Natural killer cell treated with Interleukin-12 subunit alpha and Interleukin-12 subunit beta and Interleukin-15 and Interleukin-18, amount 100 ng/mL, for 72 hours (primary cell): ENCODE results near the gene CH25H. TPM values are rescaled to one million over a fixed set of nuclear protein-coding genes. Genes with fewer than 3 reads are reported as not detected.

Experiments used
- ATAC-seq, 2 donors: fragments of 150-1000 bp; cut with Tn5 transposase in 1 of 2; sonication (Bioruptor Pico), chemical (Tn5 transposase) in 1 of 2; 2 replicates each; pipeline ENCODE4 v1.10.0; 2021
- DNase-seq: peaks from one replicate; pipeline ENCODE4 v3.0.0; 2022; ENCODE audit warnings: low spot score
- H3K27ac Mint-ChIP-seq, 2 donors: 1 replicate in 1 of 2; 2 replicates in 1 of 2; pipeline ENCODE4 v1.8.0; 2022; ENCODE audit warnings: mixed read lengths in 2 of 2, mild to moderate bottlenecking in 1 of 2, moderate library complexity in 1 of 2
- H3K27me3 Mint-ChIP-seq, 2 donors: 1 replicate in 1 of 2; 2 replicates in 1 of 2; pipeline ENCODE4 v1.8.0; 2022; ENCODE audit warnings: mixed read lengths in 2 of 2
- H3K36me3 Mint-ChIP-seq: one replicate; pipeline ENCODE4 v1.8.0; 2022; ENCODE audit warnings: mixed read lengths
- H3K4me1 Mint-ChIP-seq, 2 donors: 1 replicate in 1 of 2; 2 replicates in 1 of 2; pipeline ENCODE4 v1.8.0; 2022; ENCODE audit warnings: low read depth in 2 of 2, mixed read lengths in 2 of 2, mild to moderate bottlenecking in 1 of 2
- H3K4me3 Mint-ChIP-seq: one replicate; pipeline ENCODE4 v1.8.0; 2022; ENCODE audit warnings: mixed read lengths
- H3K9me3 Mint-ChIP-seq: 2 replicates; pipeline ENCODE4 v1.8.0; 2022; ENCODE audit warnings: mixed read lengths
- total RNA-seq, 2 donors: library from RNA; stranded (reverse); gene quantifications; one replicate each; pipeline ENCODE4 v1.2.3, GENCODE V29; 2022

Gene CH25H
- total RNA-seq, 2 donors from 2014 or later, result not detected

GRCh38 chr10:89167915-89168314 is 39.2 kb downstream of the CH25H start:
- H3K9me3 Mint-ChIP-seq, result no peaks in the 10 kb centered on the region
- H3K27me3 Mint-ChIP-seq, result peaks cover 36 to 62% of the 10 kb centered on the region in 2 donors
- ATAC-seq (no peak), DNase-seq (no peak)
- H3K4me3 Mint-ChIP-seq, result no peak overlapping the region
- H3K4me1 Mint-ChIP-seq, result peaks cover 19 to 21% of the 10 kb centered on the region in 2 donors
- no peaks in the 10 kb centered on the region for H3K36me3 Mint-ChIP-seq
- no peak overlapping the region for H3K27ac Mint-ChIP-seq

GRCh38 chr10:89165923-89166322 is 41.2 kb downstream of the CH25H start:
- Mint-ChIP-seq H3K27ac (no peak overlapping the region), H3K9me3 (no peaks in the 10 kb centered on the region), H3K4me3 (no peak overlapping the region), H3K27me3 (peaks cover 20 to 42% of the 10 kb centered on the region in 2 donors), H3K4me1 (peaks cover 17% of the 10 kb centered on the region in 2 donors), H3K36me3 (no peaks in the 10 kb centered on the region)
- DNase-seq (no peak), ATAC-seq (no peak)

- H3K36me3 Mint-ChIP-seq, result no peaks in the 10 kb centered on the region
- peaks cover 20 to 39% of the 10 kb centered on the region in 2 donors for H3K27me3 Mint-ChIP-seq
- peaks cover 17% of the 10 kb centered on the region in 2 donors for H3K4me1 Mint-ChIP-seq
- ATAC-seq (no peak), DNase-seq (no peak)
- peak overlapping the region in 1 of 2 donors; percentile 20 for H3K27ac Mint-ChIP-seq
- no peaks in the 10 kb centered on the region for H3K9me3 Mint-ChIP-seq
- no peak overlapping the region for H3K4me3 Mint-ChIP-seq
Observed at GRCh38 chr10:89164920-89165319, 42.2 kb downstream of the CH25H start.

- ATAC-seq (peak in 1 of 2 donors; percentile 24), DNase-seq (no peak)
- Mint-ChIP-seq H3K4me3 (peak overlapping the region; percentile 54), H3K27me3 (peaks cover 20 to 34% of the 10 kb centered on the region in 2 donors), H3K9me3 (no peaks in the 10 kb centered on the region), H3K27ac (peak overlapping the region; percentile 14 to 20), H3K4me1 (peaks cover 17% of the 10 kb centered on the region in 2 donors), H3K36me3 (no peaks in the 10 kb centered on the region)
Observed at GRCh38 chr10:89164080-89164479, 43.0 kb downstream of the CH25H start.

GRCh38 chr10:89163265-89163995 is 43.7 kb downstream of the CH25H start:
- peaks cover 17 to 21% of the 10 kb centered on the region in 2 donors for H3K4me1 Mint-ChIP-seq
- H3K4me3 Mint-ChIP-seq, result peak overlapping the region; percentile 54
- no peaks in the 10 kb centered on the region for H3K9me3 Mint-ChIP-seq
- no peaks in the 10 kb centered on the region for H3K36me3 Mint-ChIP-seq
- peak; percentile 91 to 93 for ATAC-seq
- H3K27ac Mint-ChIP-seq, result peak overlapping the region in 1 of 2 donors; percentile 14
- DNase-seq, result peak; percentile 68
- H3K27me3 Mint-ChIP-seq, result peaks cover 22 to 34% of the 10 kb centered on the region in 2 donors

- Mint-ChIP-seq H3K4me3 (no peak overlapping the region), H3K27me3 (peaks cover 24 to 37% of the 10 kb centered on the region in 2 donors), H3K27ac (no peak overlapping the region), H3K36me3 (no peaks in the 10 kb centered on the region), H3K9me3 (no peaks in the 10 kb centered on the region), H3K4me1 (peaks cover 17 to 21% of the 10 kb centered on the region in 2 donors)
- DNase-seq (no peak), ATAC-seq (no peak)
Observed at GRCh38 chr10:89162596-89162995, 44.5 kb downstream of the CH25H start.

GRCh38 chr10:89160339-89160738 is 46.8 kb downstream of the CH25H start:
- no peak for DNase-seq
- Mint-ChIP-seq H3K27me3 (peaks cover 28 to 42% of the 10 kb centered on the region in 2 donors), H3K27ac (no peak overlapping the region), H3K9me3 (no peaks in the 10 kb centered on the region), H3K36me3 (no peaks in the 10 kb centered on the region), H3K4me1 (peaks cover 17 to 21% of the 10 kb centered on the region in 2 donors), H3K4me3 (no peak overlapping the region)
- no peak for ATAC-seq

- Mint-ChIP-seq H3K9me3 (no peaks in the 10 kb centered on the region), H3K27me3 (peaks cover 32 to 42% of the 10 kb centered on the region in 2 donors), H3K4me3 (no peak overlapping the region), H3K4me1 (peaks cover 17 to 21% of the 10 kb centered on the region in 2 donors), H3K27ac (no peak overlapping the region), H3K36me3 (no peaks in the 10 kb centered on the region)
- ATAC-seq, result no peak
- DNase-seq, result no peak
Observed at GRCh38 chr10:89159761-89160160, 47.4 kb downstream of the CH25H start.

- H3K27ac Mint-ChIP-seq, result no peak overlapping the region
- peaks cover 28 to 37% of the 10 kb centered on the region in 2 donors for H3K27me3 Mint-ChIP-seq
- H3K36me3 Mint-ChIP-seq, result no peaks in the 10 kb centered on the region
- no peaks in the 10 kb centered on the region for H3K9me3 Mint-ChIP-seq
- H3K4me1 Mint-ChIP-seq, result peaks cover 12 to 16% of the 10 kb centered on the region in 2 donors
- no peak overlapping the region for H3K4me3 Mint-ChIP-seq
- no peak for ATAC-seq
- DNase-seq, result no peak
Observed at GRCh38 chr10:89159316-89159715, 47.8 kb downstream of the CH25H start.

GRCh38 chr10:89158446-89158845 is 48.7 kb downstream of the CH25H start:
- no peaks in the 10 kb centered on the region for H3K9me3 Mint-ChIP-seq
- DNase-seq (no peak), ATAC-seq (no peak)
- peaks cover 5 to 8% of the 10 kb centered on the region in 2 donors for H3K4me1 Mint-ChIP-seq
- no peaks in the 10 kb centered on the region for H3K36me3 Mint-ChIP-seq
- peaks cover 28 to 35% of the 10 kb centered on the region in 2 donors for H3K27me3 Mint-ChIP-seq
- no peak overlapping the region for H3K4me3 Mint-ChIP-seq
- H3K27ac Mint-ChIP-seq, result no peak overlapping the region

GRCh38 chr10:89156161-89156835 is 50.8 kb downstream of the CH25H start:
- H3K27ac Mint-ChIP-seq, result no peak overlapping the region
- no peaks in the 10 kb centered on the region for H3K36me3 Mint-ChIP-seq
- no peaks in the 10 kb centered on the region for H3K9me3 Mint-ChIP-seq
- ATAC-seq, result no peak
- peaks cover 0 to 4% of the 10 kb centered on the region in 2 donors for H3K4me1 Mint-ChIP-seq
- no peak overlapping the region for H3K4me3 Mint-ChIP-seq
- peaks cover 30 to 41% of the 10 kb centered on the region in 2 donors for H3K27me3 Mint-ChIP-seq
- DNase-seq, result no peak

Other genes starting within 250 kb of the CH25H start
- gene FAS, start 216.5 kb downstream of the CH25H start, total RNA-seq, result 10 to 100 TPM; 48.3 to 73.0 TPM
- gene LIPA, start 44.5 kb upstream of the CH25H start, total RNA-seq, result 10 to 100 TPM; 13.0 to 24.8 TPM
- 1 to 10 TPM; 1.5 to 1.7 TPM for gene IFIT2, start 94.7 kb upstream of the CH25H start, total RNA-seq
- 1 to 10 TPM; 2.6 to 3.0 TPM for gene IFIT3, start 120.7 kb upstream of the CH25H start, total RNA-seq
- gene IFIT1B, start 170.7 kb upstream of the CH25H start, total RNA-seq, result not detected
- gene IFIT1, start 185.3 kb upstream of the CH25H start, total RNA-seq, result under 1 TPM; 0.36 to 0.69 TPM
- gene IFIT5, start 207.3 kb upstream of the CH25H start, total RNA-seq, result 10 to 100 TPM in 1 of 2 donors, 1 to 10 TPM in 1; 5.2 to 17.5 TPM